CD4-positive, alpha-beta T cell treated with Interleukin-12 subunit alpha and Interleukin-12 subunit beta, for 1 hour (primary cell): ENCODE data around the gene MAJIN.
A peak's percentile ranks its signal among the peaks of the same experiment; 100 is the strongest.

Source experiments
- DNase-seq: peaks from one replicate; pipeline ENCODE4 v3.0.0-alpha.2; 2020

Gene MAJIN

GRCh38 chr11:64909653-64910343 lies 62.1 kb downstream of the MAJIN start:
- DNase-seq: no peak

GRCh38 chr11:64908766-64909165 lies 63.1 kb downstream of the MAJIN start:
- no peak for DNase-seq

GRCh38 chr11:64906314-64906635 lies 65.6 kb downstream of the MAJIN start:
- no peak for DNase-seq

GRCh38 chr11:64905516-64906313 lies 66.2 kb downstream of the MAJIN start:
- DNase-seq: no peak

GRCh38 chr11:64903291-64903833 lies 68.5 kb downstream of the MAJIN start:
- DNase-seq: no peak

- DNase-seq: no peak
These were observed 69.6 kb downstream of the MAJIN start for GRCh38 chr11:64902102-64902900.

- no peak for DNase-seq
These were observed 71.1 kb downstream of the MAJIN start for GRCh38 chr11:64900774-64901173.

- DNase-seq: peak; percentile 86
These were observed 71.6 kb downstream of the MAJIN start for GRCh38 chr11:64900263-64900678.

GRCh38 chr11:64898541-64898940 lies 73.4 kb downstream of the MAJIN start:
- DNase-seq: no peak

GRCh38 chr11:64898076-64898445 lies 73.8 kb downstream of the MAJIN start:
- DNase-seq: no peak

- no peak for DNase-seq
These were observed 74.4 kb downstream of the MAJIN start for GRCh38 chr11:64897381-64898075.

- no peak for DNase-seq
These were observed 75.4 kb downstream of the MAJIN start for GRCh38 chr11:64896448-64897022.

GRCh38 chr11:64894812-64895452 lies 77.0 kb downstream of the MAJIN start:
- no peak for DNase-seq

- DNase-seq: peak; percentile 89
These were observed 77.7 kb downstream of the MAJIN start for GRCh38 chr11:64894070-64894811.

- no peak for DNase-seq
These were observed 78.5 kb downstream of the MAJIN start for GRCh38 chr11:64893194-64894069.

GRCh38 chr11:64892838-64893193 lies 79.1 kb downstream of the MAJIN start:
- DNase-seq: no peak

- no peak for DNase-seq
These were observed 79.5 kb downstream of the MAJIN start for GRCh38 chr11:64892411-64892831.

- DNase-seq: no peak
These were observed 80.0 kb downstream of the MAJIN start for GRCh38 chr11:64891880-64892279.

- no peak for DNase-seq
These were observed 80.6 kb downstream of the MAJIN start for GRCh38 chr11:64891215-64891848.

GRCh38 chr11:64890522-64890939 lies 81.4 kb downstream of the MAJIN start:
- DNase-seq: no peak
